Gastroesophageal sphincter (tissue), 3 donors: Measurements from ENCODE around the gene CCL11.

Source experiments
- EP300 ChIP-seq: sonication (generic); formaldehyde crosslinking; IDR thresholded peaks from one replicate; pipeline ENCODE4 v1.6.1; 2017; ENCODE audit warnings: antibody characterized with exemption, mild to moderate bottlenecking
- TF ChIP-seq, protein P1 (sequence below), 4 experiments: fragments of 200-600 bp in 2 of 4; fragments of 450-650 bp in 2 of 4; sonication (generic) in 1 of 4; IDR thresholded peaks; one replicate each; pipeline ENCODE4 v1.5.1; 2017 to 2019; ENCODE audit warnings: antibody characterized with exemption in 4 of 4, mild to moderate bottlenecking in 2 of 4, moderate library complexity in 2 of 4

GRCh38 chr17:34308371-34308770 is 22.8 kb downstream of the CCL11 start:
- no peak for TF ChIP-seq EP300
- TF ChIP-seq, protein P1, sequence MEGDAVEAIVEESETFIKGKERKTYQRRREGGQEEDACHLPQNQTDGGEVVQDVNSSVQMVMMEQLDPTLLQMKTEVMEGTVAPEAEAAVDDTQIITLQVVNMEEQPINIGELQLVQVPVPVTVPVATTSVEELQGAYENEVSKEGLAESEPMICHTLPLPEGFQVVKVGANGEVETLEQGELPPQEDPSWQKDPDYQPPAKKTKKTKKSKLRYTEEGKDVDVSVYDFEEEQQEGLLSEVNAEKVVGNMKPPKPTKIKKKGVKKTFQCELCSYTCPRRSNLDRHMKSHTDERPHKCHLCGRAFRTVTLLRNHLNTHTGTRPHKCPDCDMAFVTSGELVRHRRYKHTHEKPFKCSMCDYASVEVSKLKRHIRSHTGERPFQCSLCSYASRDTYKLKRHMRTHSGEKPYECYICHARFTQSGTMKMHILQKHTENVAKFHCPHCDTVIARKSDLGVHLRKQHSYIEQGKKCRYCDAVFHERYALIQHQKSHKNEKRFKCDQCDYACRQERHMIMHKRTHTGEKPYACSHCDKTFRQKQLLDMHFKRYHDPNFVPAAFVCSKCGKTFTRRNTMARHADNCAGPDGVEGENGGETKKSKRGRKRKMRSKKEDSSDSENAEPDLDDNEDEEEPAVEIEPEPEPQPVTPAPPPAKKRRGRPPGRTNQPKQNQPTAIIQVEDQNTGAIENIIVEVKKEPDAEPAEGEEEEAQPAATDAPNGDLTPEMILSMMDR (IDR thresholded peaks at IDR 0.05), result no peak
